ENCODE data around the gene LETM1.

Gene LETM1

GRCh38 chr4:1805493-1806222 lies 50.3 kb downstream of the LETM1 start:
- DNase-seq: no peak

- no peak for DNase-seq
Measured at GRCh38 chr4:1804638-1805492, 51.1 kb downstream of the LETM1 start.

GRCh38 chr4:1803523-1804423 lies 52.2 kb downstream of the LETM1 start:
- no peak for DNase-seq

- DNase-seq: no peak
Measured at GRCh38 chr4:1802720-1803522, 53.0 kb downstream of the LETM1 start.

GRCh38 chr4:1802151-1802715 lies 53.7 kb downstream of the LETM1 start:
- no peak for DNase-seq

- DNase-seq: no peak
Measured at GRCh38 chr4:1801286-1801958, 54.5 kb downstream of the LETM1 start.

- DNase-seq: no peak
Measured at GRCh38 chr4:1800805-1801204, 55.2 kb downstream of the LETM1 start.

GRCh38 chr4:1799387-1800375 lies 56.3 kb downstream of the LETM1 start:
- no peak for DNase-seq

- DNase-seq: no peak
Measured at GRCh38 chr4:1798580-1799386, 57.2 kb downstream of the LETM1 start.

GRCh38 chr4:1797861-1798579 lies 57.9 kb downstream of the LETM1 start:
- DNase-seq: no peak

GRCh38 chr4:1797298-1797860 lies 58.6 kb downstream of the LETM1 start:
- DNase-seq: no peak

- DNase-seq: no peak
Measured at GRCh38 chr4:1796486-1797204, 59.3 kb downstream of the LETM1 start.

- DNase-seq: no peak
Measured at GRCh38 chr4:1795299-1796195, 60.4 kb downstream of the LETM1 start.

- DNase-seq: no peak
Measured at GRCh38 chr4:1794809-1795298, 61.1 kb downstream of the LETM1 start.

GRCh38 chr4:1793940-1794808 lies 61.8 kb downstream of the LETM1 start:
- no peak for DNase-seq

All from activated gamma-delta T cell (primary cell).